Retinal pigment epithelial cell (primary cell): ENCODE measurements around the gene LRRC38.

Experiments
- DNase-seq: peaks from one replicate; pipeline ENCODE4 v3.0.0-alpha.2; 2010; ENCODE audit warnings: low read depth
- H3K4me3 ChIP-seq: 2 replicates; pipeline ENCODE4 v1.5.1; 2011; ENCODE audit warnings: mild to moderate bottlenecking, low read length, control low read depth, moderate library complexity
- CTCF ChIP-seq: conservative IDR thresholded peaks from 2 replicates; pipeline ENCODE4 v1.5.1; 2011; ENCODE audit warnings: low read depth, low read length, control low read depth, inconsistent platforms

Gene LRRC38

GRCh38 chr1:13492711-13493110 lies 21.1 kb downstream of the LRRC38 start:
- no peak overlapping the region for H3K4me3 ChIP-seq
- no peak for DNase-seq
- no peak for TF ChIP-seq CTCF

- TF ChIP-seq CTCF, result no peak
- DNase-seq, result no peak
- H3K4me3 ChIP-seq, result no peak overlapping the region
These were observed 25.8 kb downstream of the LRRC38 start for GRCh38 chr1:13487957-13488356.

- DNase-seq, result no peak
- TF ChIP-seq CTCF, result no peak
- H3K4me3 ChIP-seq, result no peak overlapping the region
These were observed 26.5 kb downstream of the LRRC38 start for GRCh38 chr1:13487143-13487868.

- no peak for DNase-seq
- no peak for TF ChIP-seq CTCF
- no peak overlapping the region for H3K4me3 ChIP-seq
These were observed 29.9 kb downstream of the LRRC38 start for GRCh38 chr1:13483946-13484345.

GRCh38 chr1:13482600-13482999 lies 31.2 kb downstream of the LRRC38 start:
- no peak for TF ChIP-seq CTCF
- DNase-seq, result no peak
- no peak overlapping the region for H3K4me3 ChIP-seq

- no peak for TF ChIP-seq CTCF
- H3K4me3 ChIP-seq, result no peak overlapping the region
- DNase-seq, result no peak
These were observed 34.5 kb downstream of the LRRC38 start for GRCh38 chr1:13479171-13479856.

- TF ChIP-seq CTCF, result no peak
- DNase-seq, result no peak
- H3K4me3 ChIP-seq, result no peak overlapping the region
These were observed 35.1 kb downstream of the LRRC38 start for GRCh38 chr1:13478692-13479091.
